Colonic mucosa (tissue), 4 donors: Measurements from ENCODE around the gene UPF2. TPM values are rescaled to one million over a fixed set of nuclear protein-coding genes. Genes with fewer than 3 reads are reported as not detected.

Experiments used
- DNase-seq: peaks from one replicate; pipeline ENCODE4 v3.0.0-alpha.2; 2020
- H3K27ac ChIP-seq: fragments of 200-600 bp; one replicate; pipeline ENCODE4 v1.8.0; 2021
- H3K27me3 ChIP-seq: fragments of 200-600 bp; one replicate; pipeline ENCODE4 v1.8.0; 2021
- H3K36me3 ChIP-seq: fragments of 200-600 bp; one replicate; pipeline ENCODE4 v1.8.0; 2021
- H3K4me1 ChIP-seq: fragments of 200-600 bp; one replicate; pipeline ENCODE4 v1.8.0; 2021; ENCODE audit warnings: mild to moderate bottlenecking
- H3K4me3 ChIP-seq: fragments of 200-600 bp; one replicate; pipeline ENCODE4 v1.8.0; 2021
- H3K9ac ChIP-seq, 2 donors: one replicate each; pipeline ENCODE4 v1.7.0; 2013; ENCODE audit warnings: control low read depth in 2 of 2, low read depth in 2 of 2, low read length in 2 of 2
- H3K9me3 ChIP-seq: fragments of 200-600 bp; one replicate; pipeline ENCODE4 v1.8.0; 2021
- intact Hi-C: fragments of 100-400 bp; cut with DNase I; formaldehyde crosslinking; loops from one replicate; pipeline ENCODE4 v1.14.1; 2022
- total RNA-seq, 2 donors: library from RNA; stranded (reverse); fragmentation: NEBNext Ultra II Directional in 1 of 2; extraction: Animal tissue kit (Norgen Biotek cat#: 25700) in 1 of 2; gene quantifications; one replicate each; pipeline ENCODE4 v1.2.1, GENCODE V29; 2021
- TF ChIP-seq, protein P1 (sequence below): fragments of 200-600 bp; IDR thresholded peaks from one replicate; pipeline ENCODE4 v1.8.0; 2022; ENCODE audit warnings: antibody characterized with exemption, mild to moderate bottlenecking
- donor health status: healthy.
- donor health status: DM: no; HTN: no; CAD: no.
- donor health status: DM: no; HTN: no; CAD: no.

Gene UPF2
- total RNA-seq, 2 donors from 2014 or later = 21.9 to 25.6 TPM

DNA sequence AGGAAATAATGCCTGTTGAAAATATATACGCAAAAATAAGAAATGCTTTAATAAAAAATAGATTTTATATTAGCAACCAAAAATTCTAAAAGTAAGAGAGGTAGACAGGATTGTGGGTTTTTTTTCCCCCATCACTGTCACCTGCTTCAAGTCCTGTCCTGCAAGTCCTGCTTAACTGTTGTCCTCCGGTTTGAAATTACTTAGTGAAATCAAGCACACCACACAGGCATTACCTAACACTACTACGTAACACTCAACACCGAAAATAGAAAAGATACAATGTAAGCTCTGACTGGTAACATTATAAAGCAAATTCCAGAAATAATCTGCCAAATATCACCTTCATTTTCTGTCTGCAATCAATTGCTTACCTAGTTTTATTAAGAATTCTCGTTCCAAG, 90.9 kb downstream of the UPF2 start:
- DNase-seq = no peak
- Histone ChIP-seq H3K36me3 (no peaks in the 10 kb centered on the region), H3K4me1 (no peaks in the 10 kb centered on the region), H3K27me3 (no peaks in the 10 kb centered on the region), H3K9me3 (no peaks in the 10 kb centered on the region), H3K27ac (no peak overlapping the region), H3K4me3 (no peak overlapping the region), H3K9ac (no peak overlapping the region)
- intact Hi-C loops = no loop called here
- TF ChIP-seq, protein P1, sequence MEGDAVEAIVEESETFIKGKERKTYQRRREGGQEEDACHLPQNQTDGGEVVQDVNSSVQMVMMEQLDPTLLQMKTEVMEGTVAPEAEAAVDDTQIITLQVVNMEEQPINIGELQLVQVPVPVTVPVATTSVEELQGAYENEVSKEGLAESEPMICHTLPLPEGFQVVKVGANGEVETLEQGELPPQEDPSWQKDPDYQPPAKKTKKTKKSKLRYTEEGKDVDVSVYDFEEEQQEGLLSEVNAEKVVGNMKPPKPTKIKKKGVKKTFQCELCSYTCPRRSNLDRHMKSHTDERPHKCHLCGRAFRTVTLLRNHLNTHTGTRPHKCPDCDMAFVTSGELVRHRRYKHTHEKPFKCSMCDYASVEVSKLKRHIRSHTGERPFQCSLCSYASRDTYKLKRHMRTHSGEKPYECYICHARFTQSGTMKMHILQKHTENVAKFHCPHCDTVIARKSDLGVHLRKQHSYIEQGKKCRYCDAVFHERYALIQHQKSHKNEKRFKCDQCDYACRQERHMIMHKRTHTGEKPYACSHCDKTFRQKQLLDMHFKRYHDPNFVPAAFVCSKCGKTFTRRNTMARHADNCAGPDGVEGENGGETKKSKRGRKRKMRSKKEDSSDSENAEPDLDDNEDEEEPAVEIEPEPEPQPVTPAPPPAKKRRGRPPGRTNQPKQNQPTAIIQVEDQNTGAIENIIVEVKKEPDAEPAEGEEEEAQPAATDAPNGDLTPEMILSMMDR = no peak

DNA sequence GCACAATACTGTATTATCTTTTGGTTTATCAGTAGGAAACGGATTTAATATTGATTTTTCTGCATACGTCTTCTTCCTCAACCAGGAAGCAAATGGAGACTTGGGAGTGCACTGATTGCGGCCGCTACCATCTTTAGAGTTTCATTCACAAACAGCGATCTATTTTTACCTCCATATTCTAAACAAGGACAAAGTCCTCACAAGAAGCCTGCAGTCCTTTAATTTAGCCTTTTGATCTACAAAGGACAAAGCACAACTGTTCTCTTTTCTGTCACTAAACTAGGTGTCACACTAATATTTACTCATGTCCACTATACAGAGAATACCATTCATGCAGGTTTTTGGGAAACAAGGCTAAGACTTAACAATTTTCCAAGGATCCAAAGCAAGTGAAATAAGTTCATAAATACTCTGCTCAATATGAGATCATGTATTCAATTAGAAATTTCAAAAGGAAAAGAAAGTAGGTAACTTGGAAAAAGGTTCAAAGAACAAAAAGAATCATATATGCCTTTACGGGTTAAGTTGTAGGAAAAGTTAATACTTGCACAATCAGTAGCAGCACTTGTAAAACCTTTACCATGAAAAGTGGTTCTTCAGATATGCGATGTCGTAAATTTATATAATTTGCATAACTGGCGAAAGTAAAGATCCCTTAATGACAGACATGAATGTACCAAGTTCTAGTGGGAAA, 92.1 kb downstream of the UPF2 start:
- intact Hi-C loops = no loop called here
- H3K9me3 ChIP-seq = no peaks in the 10 kb centered on the region
- H3K36me3 ChIP-seq = no peaks in the 10 kb centered on the region
- H3K27me3 ChIP-seq = no peaks in the 10 kb centered on the region
- H3K4me3 ChIP-seq = no peak overlapping the region
- DNase-seq = no peak
- H3K27ac ChIP-seq = no peak overlapping the region
- no peaks in the 10 kb centered on the region for H3K4me1 ChIP-seq
- TF ChIP-seq, protein P1 = no peak
- no peak overlapping the region for H3K9ac ChIP-seq

DNA sequence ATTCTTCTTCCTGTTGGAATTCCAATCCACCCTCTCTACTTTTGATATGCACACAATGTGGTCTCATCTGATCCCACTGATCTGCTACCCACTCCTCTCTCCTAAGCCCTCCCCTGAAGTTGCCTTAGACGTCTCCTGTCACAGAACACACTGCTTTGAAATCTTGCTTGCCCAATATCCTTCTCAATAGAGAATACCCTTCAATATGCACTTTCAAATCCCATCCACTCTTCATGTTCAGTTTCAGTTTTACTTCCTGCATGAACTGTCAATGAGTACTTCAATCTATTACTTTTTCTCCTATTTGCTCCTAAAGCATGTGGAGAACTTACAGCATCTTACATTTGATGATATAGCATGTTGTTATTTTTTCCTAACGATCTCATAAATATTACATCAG, 93.5 kb downstream of the UPF2 start:
- H3K36me3 ChIP-seq = no peaks in the 10 kb centered on the region
- no peak overlapping the region for H3K4me3 ChIP-seq
- no peak for DNase-seq
- intact Hi-C loops = no loop called here
- H3K9me3 ChIP-seq = no peaks in the 10 kb centered on the region
- no peak overlapping the region for H3K27ac ChIP-seq
- no peaks in the 10 kb centered on the region for H3K4me1 ChIP-seq
- TF ChIP-seq, protein P1 = no peak
- no peak overlapping the region for H3K9ac ChIP-seq
- no peaks in the 10 kb centered on the region for H3K27me3 ChIP-seq

DNA sequence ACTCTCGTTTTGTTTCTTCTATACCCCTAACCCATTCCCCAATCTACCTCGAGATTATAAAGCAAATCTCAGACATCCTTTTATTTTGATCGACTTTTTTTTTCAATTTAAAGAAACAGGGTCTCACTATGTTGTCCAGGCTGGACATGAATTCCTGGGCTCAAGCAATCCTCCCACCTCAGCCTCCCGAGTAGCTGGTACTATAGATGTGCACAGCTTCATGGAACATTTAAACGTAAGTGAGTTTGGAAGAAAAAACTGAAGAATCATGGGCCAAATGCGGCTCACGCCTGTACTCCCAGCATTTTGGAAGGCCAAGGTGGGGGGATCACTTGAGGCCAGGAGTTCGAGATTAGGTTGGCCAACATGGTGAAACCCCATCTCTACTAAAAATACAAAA, 96.0 kb downstream of the UPF2 start:
- no peak for DNase-seq
- H3K4me1 ChIP-seq = no peaks in the 10 kb centered on the region
- no peak overlapping the region for H3K9ac ChIP-seq
- no peak overlapping the region for H3K4me3 ChIP-seq
- H3K27me3 ChIP-seq = no peaks in the 10 kb centered on the region
- TF ChIP-seq, protein P1 = no peak
- intact Hi-C loops = no loop called here
- no peak overlapping the region for H3K27ac ChIP-seq
- no peaks in the 10 kb centered on the region for H3K36me3 ChIP-seq
- no peaks in the 10 kb centered on the region for H3K9me3 ChIP-seq

DNA sequence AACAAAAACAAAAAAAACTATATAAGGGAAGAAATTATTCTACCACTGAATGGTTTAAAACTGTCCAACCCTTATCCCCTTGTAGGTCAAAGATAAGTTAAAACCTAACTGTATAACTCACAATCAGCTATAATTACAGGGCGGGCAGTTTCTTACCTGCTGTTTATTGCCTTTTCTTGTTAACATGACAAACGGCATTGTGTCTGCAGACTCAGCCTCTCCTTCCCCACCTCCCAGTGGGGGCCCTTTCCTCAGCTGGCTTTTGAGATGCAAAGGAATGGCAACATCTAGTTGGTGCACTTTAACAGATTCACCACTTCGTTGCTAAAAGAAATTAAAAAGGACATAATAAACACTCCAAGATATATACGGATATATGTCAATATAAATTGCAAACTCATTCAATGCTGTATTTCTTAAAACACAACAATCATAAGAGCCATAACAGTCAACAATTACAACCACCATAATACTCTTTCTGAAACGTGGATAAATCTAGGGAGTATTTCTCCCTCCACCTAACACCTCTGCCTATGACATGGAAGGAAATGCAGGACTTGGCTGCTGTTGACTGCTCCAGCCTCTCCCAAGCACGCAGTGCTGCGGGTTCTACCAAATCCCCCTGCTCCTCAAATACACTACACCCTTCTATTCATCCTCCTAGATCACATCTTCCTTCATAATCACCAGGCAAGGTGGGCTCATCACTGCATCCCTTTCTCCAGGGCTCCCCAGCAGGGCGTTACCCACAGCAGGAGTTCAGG, 106.0 kb downstream of the UPF2 start:
- TF ChIP-seq, protein P1 = no peak
- H3K9ac ChIP-seq = peak overlapping the region in 1 of 2 donors; percentile 71
- H3K9me3 ChIP-seq = no peaks in the 10 kb centered on the region
- intact Hi-C loops = no loop called here
- H3K4me1 ChIP-seq = peaks cover 3% of the 10 kb centered on the region
- no peaks in the 10 kb centered on the region for H3K27me3 ChIP-seq
- peak; percentile 58 for DNase-seq
- H3K36me3 ChIP-seq = no peaks in the 10 kb centered on the region
- peak overlapping the region; percentile 56 for H3K27ac ChIP-seq
- no peak overlapping the region for H3K4me3 ChIP-seq
